LHCN-M2 (cell line): ENCODE measurements around the gene CMIP. TPM values are rescaled to one million over a fixed set of nuclear protein-coding genes. Genes with fewer than 3 reads are reported as not detected.

Source experiments
- DNase-seq: peaks from one replicate; pipeline ENCODE4 v3.0.0-alpha.2; 2012; ENCODE audit warnings: low read depth
- total RNA-seq: library from RNA; depleted of rRNA; stranded (reverse); fragments of >200 nt; gene quantifications from 2 replicates; pipeline ENCODE4 v1.2.3, GENCODE V29; 2014

The CMIP gene
- total RNA-seq, 1 experiment from 2014 or later: 6.0 TPM

- DNase-seq: peak; percentile 29
Observed at GRCh38 chr16:81696961-81697615, 252.5 kb downstream of the CMIP start.

DNA sequence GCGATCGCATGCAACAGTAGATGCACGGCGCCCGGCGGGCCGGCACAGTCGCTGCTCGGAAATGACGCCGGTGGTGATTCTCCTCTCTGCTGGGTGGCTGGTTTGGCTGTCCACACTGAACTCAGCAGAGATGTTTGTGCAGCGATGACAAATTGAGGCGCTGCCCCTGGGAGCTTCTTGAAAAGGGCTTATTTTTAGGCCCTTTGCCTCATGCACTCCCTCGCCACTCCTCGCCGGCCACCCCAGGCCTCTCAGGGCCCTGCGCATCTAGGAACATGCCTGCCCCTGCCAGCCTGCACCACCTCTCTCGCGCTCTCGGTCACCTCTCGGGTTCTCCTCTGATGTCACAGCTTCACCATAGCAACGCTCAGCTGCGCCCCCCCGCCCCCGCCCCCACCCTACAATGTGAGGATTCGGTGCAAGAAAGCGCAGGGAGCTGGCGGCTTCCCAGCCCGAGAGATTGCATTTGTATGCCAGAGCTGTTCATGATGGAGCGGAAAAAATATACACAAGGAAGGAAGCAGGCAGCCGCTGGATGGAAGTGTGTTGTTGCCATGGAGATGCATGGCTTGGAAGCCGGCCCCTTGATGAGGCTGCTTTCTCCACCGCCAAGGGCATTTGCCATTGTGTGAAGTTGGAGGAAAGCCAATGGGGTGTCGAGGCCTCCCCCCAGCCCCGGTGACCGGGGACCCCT, 253.2 kb downstream of the CMIP start:
- no peak for DNase-seq

GRCh38 chr16:81698310-81698641, 253.7 kb downstream of the CMIP start:
- DNase-seq: no peak

DNA sequence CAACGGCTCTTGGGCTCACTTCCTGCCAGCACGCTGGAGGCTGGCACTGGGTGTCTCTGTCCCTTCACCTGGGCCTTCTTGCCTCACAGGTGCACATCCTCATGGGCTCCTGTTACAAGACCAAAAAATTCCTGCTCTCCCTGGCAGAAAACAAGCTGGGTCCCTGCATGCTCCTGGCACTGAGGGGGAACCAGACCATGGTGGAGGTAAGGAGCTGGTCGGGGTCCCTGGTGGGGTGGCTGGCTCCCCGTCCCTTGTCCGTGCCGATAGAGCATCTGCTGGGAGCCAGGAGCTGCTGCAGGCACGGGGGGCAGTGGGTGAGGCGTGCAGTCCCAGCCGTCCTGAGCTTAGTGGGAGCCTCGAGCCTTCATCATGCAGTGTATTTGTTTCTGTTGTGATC, 255.0 kb downstream of the CMIP start:
- DNase-seq: no peak

DNA sequence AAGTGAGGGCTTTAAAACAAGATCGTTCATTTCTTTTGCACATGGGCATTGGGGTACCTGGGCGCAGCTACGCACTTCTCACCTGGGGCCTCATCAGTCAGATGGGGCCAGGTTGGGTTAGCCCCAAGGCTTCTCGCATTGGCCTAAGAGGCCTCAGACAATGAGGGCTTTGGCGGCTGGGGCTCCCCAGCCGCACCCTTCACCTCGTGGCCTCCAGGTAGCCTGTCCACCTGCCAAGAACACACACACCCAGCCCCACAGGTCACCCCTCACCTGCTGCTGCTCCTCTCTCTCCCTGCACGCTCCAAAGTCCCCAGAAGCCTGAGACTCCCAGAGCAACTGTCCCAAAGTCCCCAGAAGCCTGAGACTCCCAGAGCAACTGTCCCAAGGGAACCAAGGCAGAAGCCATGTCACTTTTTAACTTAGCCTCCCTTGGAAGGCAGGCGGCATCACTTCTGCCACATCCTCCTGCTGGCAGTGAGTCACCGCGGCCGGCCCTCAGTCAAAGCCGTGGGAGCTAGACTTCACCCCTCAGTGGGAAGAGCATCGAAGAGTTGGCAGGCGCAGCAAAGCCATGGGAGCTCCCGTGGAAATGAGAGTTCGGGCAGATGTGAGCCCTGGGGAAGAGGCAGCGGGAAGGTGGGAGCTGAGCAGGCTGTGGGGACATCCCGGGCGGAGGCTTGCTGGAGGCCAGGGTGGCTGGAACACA, 255.6 kb downstream of the CMIP start:
- DNase-seq: peak; percentile 46

GRCh38 chr16:81700780-81701165, 256.2 kb downstream of the CMIP start:
- DNase-seq: no peak

GRCh38 chr16:81701296-81701970, 256.8 kb downstream of the CMIP start:
- no peak for DNase-seq

DNA sequence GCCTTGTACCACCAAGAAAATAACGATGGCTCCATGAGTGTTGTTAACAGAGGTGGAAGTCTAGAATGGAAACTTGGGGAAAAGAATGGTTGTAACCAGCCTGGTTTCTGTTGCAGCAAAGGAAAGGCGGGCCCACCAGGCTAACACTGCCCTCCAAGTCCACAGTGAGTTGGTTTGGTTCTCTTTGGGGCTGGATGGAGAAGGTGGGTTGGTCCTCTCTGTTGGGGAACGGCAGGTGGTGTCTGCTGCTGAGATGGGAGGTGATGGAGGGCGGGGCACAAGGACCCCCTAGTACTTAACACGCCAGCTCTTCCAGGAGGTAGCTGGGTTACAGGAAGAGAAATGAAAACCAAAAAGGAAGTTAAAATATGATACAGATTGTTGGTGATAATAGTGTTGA, 257.9 kb downstream of the CMIP start:
- no peak for DNase-seq

DNA sequence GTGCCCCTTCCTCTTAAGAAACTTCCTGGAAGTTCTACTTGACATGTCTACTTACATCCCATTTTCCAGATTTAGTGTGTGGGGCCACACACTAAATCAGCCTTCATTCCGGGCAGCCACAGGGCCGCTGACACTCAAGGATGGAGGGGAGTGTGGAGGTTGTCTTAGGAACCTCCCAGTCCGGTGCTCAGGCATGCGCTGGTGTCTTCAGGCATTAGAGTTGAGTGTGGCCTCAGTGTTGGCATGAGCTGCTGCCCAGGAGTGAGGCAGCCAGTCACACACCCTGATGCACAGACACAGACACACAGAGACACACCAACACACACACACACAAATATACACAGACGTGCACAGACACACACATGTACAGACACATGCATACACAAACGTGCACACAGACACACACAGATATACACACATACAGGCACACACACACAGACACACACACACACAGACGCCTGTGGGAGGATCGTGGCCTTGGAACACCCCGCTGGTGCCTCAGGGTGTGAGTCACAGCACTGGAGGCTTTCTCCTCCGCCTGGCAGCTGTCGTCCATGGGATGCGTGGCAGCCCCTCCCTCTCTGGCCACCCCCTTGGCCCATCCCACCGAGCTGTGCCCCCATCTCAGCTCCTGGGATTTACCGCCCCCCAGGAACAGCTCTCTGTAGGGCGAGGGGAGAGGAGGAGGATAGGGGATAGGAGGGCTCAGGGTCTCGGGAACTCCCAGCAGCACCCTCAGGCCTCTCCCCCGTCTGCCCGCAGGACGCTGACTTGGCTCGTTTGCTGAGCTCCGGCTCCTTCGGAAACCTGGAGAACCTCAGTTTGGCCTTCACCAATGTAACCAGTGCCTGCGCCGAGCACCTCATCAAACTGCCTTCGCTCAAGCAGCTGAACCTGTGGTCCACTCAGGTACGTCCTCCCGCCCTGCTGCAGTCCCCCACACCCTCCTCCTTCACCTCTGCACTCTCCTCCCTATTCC, 258.9 kb downstream of the CMIP start:
- peak; percentile 95 for DNase-seq

GRCh38 chr16:81705261-81705660, 260.7 kb downstream of the CMIP start:
- DNase-seq: no peak

DNA sequence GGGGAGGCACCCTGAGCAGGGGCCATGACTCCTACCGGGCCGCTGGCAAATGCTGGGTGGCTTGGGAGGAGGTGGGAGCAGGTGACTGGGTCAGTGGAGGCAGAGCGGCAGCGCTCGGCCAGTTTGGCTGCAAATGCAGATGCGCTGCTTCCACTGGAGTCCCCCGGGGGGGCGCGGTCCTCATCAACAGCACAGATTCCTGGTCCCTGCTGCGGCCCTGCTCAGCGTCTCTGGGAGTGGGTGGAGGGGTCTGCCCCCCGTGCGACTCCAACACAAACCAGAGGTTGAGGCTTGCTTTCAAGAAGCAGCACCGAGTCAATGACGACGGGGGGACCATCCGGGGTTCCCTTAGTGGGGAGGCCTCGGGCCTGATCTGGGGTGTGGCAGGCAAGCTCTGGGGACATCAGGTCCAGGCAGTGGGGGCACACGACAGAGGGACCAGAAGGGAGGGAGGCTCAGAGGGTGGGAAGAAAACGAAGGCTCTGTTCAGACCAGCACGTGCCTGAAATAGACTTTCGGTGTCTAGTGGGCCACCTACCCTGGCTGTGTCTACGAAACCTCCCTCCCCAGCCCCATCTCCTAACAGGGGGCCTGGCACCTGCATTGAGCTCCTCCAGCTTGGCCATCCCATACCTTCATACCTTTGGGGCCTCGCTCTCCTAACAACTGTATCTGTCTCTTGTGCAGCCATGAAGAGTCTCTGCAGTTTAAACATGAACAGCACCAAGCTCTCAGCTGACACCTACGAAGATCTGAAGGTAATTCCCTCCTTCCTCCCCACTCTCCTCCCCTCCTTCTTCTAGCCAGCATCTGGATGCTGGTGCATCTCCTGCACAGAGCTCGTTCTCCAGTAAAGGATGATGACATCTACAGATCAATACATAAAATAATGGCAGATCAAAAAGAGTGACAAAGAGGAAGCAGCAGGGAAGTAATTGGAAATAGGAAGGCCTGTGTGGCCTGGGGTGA, 262.0 kb downstream of the CMIP start:
- DNase-seq: no peak

DNA sequence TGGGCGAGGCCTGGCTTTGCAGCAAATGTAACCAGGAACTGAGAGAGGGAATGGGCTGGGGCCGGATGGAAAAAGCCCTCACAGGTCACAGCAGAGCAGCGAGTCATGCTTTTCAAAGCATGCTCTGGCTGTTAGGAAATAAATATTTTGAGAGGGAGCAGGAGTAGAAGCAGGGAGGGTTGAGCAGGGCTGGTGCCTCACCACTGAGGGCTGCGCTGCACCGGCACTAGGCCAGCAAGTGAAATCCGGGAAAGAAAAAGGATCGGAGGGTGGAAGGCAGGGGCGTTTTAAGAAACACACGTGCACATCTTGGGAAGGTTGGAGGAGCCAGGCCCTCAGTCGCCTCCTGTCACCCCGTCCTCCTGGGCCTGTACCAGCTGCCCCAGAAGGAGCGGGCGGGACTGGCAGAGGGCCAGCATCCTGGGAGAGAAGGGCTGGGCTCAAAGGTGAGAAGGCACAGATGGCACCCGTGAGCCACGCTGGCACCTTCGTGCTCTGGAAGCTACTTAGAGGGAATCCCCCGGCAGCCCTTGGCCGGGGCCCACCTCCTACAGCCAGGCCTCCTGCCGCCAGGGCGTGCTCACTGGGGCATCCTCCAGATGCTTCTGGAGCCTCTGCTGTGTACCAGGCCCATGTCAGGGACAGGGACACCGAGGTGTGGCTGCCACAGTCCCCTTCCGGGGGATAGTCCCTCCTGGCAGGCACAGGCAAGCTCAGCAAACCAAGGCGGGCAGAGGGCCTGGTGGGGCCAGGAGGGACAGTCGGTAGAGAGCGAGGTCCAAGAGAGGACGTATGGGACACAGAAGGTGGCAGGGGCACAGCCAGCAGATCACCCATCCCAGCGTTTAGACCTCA, 263.0 kb downstream of the CMIP start:
- DNase-seq: peak; percentile 39

- DNase-seq: no peak
Observed at GRCh38 chr16:81708266-81709015, 263.8 kb downstream of the CMIP start.

DNA sequence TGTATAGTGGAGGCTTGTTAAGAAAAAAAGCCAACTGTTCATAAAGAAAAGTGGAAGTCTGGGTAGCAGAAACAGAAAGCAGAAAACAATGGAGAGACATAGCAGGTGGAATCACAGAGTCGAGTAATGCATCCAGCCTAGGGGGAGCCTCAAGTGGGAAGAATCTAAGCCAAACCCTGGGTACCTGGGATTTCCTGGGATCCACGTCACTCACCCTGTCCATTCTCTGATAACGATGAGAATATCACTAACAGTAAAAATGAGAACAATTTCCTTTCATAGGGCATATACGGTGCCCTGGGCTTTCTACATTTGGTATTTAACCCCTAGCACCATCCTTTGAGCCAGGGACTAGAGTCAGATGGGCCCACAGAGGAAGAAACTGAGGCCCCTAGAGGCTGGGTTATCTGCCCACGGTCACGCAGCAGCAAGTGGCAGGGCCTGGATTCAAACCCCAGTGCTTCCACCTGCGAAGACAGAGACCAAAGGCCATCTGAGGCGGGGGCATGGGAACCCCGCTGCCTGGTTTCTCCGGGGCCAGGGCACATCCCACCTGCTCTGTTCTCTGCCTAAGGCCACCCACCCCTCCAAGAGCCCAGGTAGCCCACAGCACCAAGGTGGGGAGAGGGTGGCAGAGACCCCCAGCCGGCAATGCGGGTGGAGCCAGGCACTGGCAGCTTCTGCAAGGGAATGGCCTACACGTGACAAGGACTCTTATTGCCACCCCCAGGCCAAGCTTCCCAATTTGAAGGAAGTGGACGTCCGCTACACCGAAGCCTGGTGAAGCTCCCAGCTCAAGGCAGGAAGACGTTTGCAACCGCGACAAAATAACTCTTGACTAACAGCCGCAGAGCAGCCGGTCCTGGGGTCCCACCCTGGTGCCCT, 264.6 kb downstream of the CMIP start:
- no peak for DNase-seq

DNA sequence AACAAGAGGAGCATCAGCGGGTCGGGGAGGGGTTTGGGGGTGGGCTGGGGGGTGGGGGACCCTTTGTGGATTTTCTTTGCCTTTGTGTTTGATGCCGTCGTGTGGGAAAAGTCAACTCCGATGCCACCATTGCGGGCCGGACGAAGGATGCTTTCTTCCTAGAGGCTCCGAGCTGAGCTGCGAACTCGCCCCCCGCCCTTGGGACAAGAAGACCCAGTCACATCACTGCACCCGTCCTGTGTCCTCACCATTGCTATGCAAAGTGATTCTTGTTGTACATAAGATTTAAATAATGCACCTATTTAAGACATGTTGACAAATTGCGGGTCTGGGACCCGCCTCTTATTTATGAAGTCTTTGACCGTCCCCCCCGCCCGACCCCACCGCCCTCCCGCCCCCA, 265.4 kb downstream of the CMIP start:
- no peak for DNase-seq

- DNase-seq: no peak
Observed at GRCh38 chr16:81710596-81710995, 266.0 kb downstream of the CMIP start.

DNA sequence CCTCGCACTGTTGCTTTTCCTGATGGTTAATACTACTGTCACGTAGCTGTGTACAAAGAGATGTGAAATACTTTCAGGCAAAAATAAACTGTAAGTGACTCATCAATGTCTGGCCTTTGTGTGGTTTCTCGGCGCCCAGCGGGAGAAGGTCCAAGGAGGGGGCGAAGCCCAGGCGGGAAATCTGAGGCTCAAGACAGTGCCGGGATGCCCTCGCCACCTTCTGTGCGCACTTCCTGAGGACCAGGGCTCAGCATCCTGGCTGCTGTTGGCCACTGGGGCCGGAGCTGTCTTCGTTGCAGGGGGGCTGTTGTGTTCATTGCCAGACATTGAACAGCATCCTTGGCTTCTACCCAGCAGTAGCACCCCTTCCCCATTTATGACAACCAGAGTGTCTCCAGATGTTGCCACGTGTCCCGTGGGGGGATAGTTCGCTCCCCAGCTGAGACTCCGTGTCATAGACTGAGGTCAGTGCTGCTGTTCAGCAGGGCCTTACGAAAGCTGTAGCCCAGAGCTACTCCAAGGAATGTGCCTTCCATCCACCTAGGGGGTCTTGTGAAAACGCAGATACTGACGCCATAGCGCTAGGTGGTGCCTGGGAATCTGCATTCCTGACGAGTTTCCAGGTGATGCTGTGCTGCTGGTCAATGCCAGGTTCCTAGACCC, 267.2 kb downstream of the CMIP start:
- DNase-seq: peak; percentile 91
